Measurements from ENCODE around the gene HSPB2.

DNA sequence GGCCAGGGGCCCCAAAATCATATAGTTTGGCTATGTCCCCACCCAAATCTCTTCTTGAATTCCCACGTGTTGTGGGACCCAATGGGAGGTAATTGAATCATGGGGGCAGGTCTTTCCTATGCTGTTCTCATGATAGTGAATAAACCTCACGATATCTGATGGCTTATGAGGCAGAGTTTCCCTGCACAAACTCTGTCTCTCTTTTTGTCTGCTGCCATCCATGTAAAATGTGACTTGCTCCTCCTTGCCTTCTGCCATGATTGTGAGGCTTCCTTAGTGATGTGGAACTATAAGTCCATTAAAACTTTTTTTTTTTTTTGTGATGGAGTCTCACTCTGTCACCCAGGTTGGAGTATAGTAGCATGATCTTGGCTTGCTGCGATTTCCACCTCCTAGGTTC is 39.0 kb downstream of the HSPB2 start:
- TF ChIP-seq POLR2A (IDR thresholded peaks at IDR 0.05) = no peak
- no peak for TF ChIP-seq CTCF (IDR thresholded peaks at IDR 0.05)
